HG03575 (cell line): Measurements from ENCODE around the gene MGLL.
"Not testable (repeated sequence)": the region's sequence is repeated elsewhere in the genome, so short reads cannot be mapped to it uniquely, and the experiment has no call there.

Experiments used
- ATAC-seq: cut with Tn5 transposase; IDR thresholded peaks from one replicate; pipeline ENCODE4 v1.9.1; 2021; ENCODE audit not compliant: unreplicated experiment, insufficient number of reproducible peaks, low FRiP score; ENCODE audit errors: extremely low read depth

MGLL gene

GRCh38 chr3:127706312-127706711, 116.0 kb downstream of the MGLL start:
- no peak for ATAC-seq

GRCh38 chr3:127704840-127705239, 117.5 kb downstream of the MGLL start:
- ATAC-seq, result not testable (repeated sequence)

DNA sequence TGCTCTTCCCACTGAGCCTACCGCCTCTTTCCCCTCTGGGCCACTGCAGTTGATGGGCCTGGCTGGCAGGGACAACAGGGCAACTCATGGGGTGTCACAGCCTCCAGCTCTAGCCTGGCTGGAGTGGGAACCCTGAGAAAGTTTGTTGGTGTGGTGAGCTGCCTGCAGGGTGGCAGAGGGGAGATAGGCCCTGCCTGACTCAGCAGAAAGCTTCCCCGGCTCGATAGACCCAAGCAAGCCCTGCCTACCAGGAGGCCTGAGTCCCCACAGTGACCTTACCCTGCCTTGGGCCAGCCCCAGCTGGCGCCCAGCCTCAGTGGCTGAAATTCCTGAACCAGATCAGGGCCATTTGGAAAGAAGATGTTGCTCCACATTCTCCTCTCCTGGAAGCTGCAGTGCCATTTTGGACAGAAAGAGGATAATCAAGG, 120.2 kb downstream of the MGLL start:
- ATAC-seq, result no peak

- ATAC-seq, result no peak
Observed at GRCh38 chr3:127701280-127701911, 120.9 kb downstream of the MGLL start.

DNA sequence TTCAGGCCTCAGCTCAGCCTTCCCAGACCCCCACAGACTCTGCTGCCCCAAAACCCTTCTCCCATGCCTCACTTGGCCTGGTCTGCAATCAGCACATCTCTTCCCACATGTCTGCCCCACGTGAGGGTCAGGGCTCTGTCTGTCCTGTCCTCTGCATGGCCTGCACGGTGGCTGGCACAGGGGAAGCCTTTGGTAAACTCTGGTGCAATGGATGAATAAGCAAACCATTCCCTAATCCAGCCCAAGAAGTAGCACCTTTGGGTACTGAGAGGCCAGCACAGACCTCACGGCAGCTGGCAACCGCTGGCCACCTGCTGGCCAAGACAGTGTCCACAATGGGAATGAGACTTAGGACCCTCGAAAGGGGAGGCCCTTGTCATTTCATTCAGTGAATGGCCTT, 121.9 kb downstream of the MGLL start:
- no peak for ATAC-seq

DNA sequence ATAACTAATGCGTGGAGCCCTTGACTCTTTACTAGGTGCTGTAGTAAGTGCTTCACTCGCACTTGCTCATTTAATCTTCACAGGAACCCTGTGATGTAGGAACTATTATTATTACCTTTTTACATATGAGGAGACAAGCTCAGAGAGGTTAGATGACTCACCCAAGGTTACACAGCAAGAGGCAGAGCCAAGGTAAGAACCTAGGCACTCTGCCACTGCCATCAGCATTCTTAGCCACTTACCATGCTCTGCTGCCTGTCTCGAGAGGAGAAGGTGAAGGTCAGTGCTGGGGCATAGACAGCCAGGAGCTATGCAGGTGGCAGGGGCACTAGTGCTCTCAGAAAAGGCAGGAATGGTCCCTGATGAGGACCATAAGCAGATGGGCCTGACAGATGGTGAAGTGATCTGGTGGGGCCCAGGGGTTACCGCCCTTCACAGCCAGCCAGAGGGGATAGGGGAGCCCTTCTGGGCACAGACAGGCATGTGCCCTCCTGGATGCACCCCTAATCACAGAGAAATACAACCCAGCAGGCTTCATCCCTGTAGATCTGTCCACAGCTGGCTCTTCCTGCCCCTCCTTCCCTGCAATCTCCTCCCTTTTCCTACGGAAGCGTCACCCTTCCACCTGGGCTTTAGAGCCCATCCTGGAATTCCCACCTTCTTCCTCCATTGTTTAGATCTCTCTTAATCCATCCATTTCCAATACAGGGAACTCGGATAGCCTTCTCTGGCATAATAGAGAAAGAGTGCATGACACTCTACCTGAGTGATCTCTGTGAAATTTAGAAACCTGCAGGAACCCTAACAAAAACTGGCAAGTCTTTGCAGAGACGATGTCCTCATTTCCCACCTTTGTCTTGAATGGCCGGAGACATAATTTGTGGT, 122.7 kb downstream of the MGLL start:
- ATAC-seq, result no peak

DNA sequence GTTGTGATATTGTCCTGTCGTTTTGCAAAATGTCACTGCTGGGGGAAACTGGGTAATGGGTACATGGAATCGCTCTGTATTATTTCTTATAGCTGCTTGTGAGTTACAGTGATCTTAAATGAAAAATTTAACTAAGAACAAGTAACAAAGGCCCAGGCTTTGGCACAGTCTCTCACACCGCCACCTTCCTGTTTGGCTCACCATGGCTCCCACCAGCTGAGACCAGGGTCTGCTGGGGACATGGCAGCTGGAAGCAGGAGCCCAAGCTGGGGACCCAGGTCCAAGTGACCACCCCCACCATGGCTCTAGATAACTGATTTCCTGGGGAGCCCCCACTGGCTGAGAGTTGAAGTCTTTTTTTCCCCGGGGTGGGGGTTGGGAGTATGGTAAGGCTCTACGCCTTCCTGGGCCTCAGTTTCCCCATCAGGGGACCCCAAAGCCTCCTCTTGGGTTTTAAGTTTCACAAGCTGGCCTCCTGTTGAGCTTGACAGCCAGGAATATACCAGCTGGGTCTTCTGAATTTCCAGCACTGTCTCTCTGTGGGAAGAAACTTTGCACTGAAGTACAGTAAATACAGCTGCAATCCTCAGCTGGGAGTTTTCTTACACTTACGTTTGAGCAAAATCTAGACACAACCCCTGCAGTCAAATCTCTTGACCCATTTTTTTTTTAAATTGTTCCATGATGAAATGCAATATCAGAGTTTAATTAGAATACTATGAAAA, 123.5 kb downstream of the MGLL start:
- ATAC-seq, result no peak

- no peak for ATAC-seq
Observed at GRCh38 chr3:127698286-127698685, 124.0 kb downstream of the MGLL start.

- ATAC-seq, result no peak
Observed at GRCh38 chr3:127697551-127698240, 124.6 kb downstream of the MGLL start.

- ATAC-seq, result no peak
Observed at GRCh38 chr3:127694467-127695215, 127.7 kb downstream of the MGLL start.

DNA sequence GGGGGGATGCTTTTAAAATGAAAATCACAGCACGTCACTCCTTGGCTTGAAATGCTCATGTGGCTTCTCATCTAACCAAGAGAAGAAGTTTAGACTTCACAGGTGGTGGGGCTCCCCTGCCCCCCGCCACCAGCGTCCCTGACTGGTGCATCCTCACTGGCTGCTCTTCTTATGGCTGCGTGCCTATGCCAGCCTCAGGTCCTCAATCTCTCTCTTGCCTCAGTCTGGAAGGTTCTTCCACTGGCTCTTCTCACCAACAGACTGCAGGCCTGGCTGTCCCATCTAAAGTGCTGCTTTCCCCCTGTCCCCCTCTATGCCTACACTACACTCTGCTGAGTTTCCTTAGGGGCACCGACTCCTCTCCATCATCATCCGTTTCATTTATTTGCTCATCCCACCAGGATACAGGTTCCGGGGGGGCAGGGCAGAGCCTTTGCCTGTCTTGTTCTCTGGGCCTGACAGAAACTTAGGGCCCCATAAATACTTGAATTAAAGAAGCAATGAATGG, 128.9 kb downstream of the MGLL start:
- no peak for ATAC-seq

DNA sequence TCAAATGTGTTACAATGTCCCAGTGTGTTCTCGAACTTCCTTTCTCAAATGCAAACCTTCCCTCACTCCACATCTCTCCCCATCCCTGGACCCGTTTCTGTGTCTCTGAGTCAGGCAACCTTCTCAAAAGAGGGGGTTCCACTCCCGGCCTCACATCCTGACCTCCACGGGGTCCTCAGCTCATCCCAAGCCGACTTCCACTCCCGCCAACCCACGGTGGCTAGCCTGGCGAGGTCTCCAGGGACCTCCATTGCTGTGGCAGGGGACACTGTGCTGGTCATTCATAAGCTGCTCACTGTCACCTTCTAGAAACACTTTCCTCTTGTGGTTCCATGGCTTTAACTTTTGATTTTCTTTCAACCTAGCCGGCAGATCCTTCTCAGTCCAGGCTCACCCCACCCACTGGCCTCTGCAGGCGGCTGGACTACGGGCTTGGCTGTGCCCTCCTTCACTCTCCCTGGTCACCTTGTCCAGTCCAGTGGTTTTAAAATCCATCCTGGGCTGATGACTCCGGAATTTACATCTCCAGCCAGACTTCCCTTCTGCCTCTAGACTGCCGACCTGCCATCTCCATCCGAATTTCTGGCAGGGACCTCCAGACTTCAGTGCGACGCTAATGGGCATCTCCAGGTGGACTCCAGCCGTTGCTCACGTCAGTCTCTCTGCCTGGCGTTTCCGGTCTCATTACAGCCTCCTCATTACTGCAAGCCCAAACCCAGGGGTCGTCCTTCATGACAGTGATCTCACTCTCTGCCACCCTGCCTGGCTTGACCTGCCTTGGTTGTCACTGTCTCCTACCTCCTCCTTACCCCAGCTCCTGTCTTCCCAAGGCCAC, 129.6 kb downstream of the MGLL start:
- ATAC-seq, result no peak

- no peak for ATAC-seq
Observed at GRCh38 chr3:127691974-127692373, 130.3 kb downstream of the MGLL start.

GRCh38 chr3:127691489-127691888, 130.8 kb downstream of the MGLL start:
- ATAC-seq, result no peak

DNA sequence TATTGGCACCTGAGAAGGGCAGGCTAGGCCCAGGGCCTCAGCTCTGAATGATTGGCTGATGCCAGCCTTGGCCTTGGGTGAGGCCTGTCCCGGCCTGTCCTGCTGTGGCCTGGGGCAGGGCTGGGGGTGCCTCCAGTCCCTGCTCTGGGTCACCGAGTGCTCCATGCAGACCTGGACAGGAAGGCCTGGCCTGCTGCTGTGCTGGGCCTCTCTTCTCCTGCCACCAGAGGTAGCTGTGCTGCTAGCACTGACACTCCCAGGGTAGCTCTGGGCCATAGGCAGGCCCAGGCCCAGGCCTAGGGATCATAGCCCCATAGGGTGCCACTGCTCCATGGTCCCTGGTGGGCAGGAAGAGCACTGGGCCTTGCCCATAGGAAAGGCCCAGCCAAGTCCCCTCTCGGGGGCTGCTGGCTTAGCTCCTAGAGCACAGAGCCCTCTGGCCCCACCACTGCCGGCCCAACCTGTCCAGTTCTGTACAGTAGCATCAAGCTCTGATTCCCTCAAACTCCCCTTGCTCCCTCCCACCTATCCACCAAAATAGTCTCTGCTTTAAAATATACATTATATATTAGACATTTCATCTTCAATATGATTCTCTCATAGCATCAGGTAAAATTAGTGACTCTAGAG, 131.4 kb downstream of the MGLL start:
- no peak for ATAC-seq

DNA sequence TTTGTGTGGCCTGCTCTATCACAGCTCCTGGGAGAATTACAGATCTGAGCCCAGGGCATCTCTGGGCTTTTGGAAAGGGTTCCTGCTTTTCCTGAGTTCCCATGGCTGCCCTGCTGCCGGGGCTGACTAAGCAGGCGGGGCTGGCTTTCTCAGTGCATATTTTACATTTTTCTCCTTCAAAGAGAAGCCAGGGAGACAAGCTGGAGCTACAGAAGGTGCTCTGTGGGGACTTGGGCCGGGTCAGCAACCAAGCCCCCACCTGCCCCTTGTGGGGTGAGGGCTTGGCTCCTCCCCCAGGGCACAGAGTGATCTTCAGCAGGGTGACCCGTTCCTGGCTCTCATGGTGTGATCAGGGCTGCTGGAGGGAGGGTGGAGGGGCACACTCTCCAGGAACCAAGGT, 132.2 kb downstream of the MGLL start:
- no peak for ATAC-seq

DNA sequence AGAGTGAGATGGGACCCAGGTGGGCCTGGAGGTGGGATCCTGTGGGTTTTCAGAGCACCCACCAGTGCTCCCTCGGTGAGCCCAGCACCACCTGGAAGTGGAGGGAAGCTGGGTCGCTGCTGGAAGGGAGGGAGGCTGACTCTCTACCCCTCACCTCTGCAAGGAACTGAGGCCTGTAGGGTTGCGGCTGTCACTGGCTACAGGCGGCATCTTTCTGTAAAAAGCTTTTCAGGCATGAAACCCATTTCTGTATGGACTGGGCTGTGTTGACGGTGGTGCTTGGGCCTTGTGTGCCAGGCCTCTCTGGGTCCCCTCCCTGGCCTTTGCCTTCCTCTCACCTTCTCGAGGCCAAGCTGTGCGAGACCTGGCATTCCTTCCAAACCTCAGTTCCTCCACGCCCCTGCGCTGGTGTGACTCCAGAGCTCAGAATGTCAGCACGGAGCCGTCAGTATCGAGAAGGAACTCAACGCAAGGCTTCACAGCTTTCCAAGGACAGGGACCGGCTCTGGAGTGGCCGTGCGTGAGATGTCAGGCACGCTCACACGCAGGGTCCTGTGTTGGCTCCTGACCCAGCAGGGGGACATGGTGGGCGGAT, 133.0 kb downstream of the MGLL start:
- ATAC-seq, result no peak
